Thoracic aorta (tissue), 2 donors: ENCODE results near the gene GUF1. TPM values are rescaled to one million over a fixed set of nuclear protein-coding genes. Genes with fewer than 3 reads are reported as not detected.

Experiments used
- ATAC-seq: fragments of 150-250 bp; one replicate; pipeline ENCODE4 v1.8.0; 2017; ENCODE audit warnings: low read depth; ENCODE audit not compliant: insufficient number of reproducible peaks, low FRiP score
- DNase-seq: peaks from one replicate; pipeline ENCODE4 v3.0.0-alpha.2; 2020; ENCODE audit warnings: low spot score
- H3K27ac ChIP-seq, 2 donors: fragments of 200-600 bp; sonication (generic); 1 replicate in 1 of 2; 2 replicates in 1 of 2; pipeline ENCODE4 v1.5.1; 2016; ENCODE audit warnings: mild to moderate bottlenecking in 2 of 2, moderate library complexity in 2 of 2
- H3K27me3 ChIP-seq: fragments of 200-600 bp; sonication (generic); replicated peaks from 2 replicates; pipeline ENCODE4 v1.6.0; 2016; ENCODE audit warnings: mild to moderate bottlenecking; ENCODE audit not compliant: insufficient read depth
- H3K36me3 ChIP-seq: fragments of 200-600 bp; sonication (generic); one replicate; pipeline ENCODE4 v1.5.1; 2016
- H3K4me1 ChIP-seq, 2 donors: fragments of 200-600 bp; sonication (generic); 1 replicate in 1 of 2; 2 replicates in 1 of 2; pipeline versions ENCODE4 v1.5.1 to v1.6.0; 2016; ENCODE audit warnings: low read depth in 2 of 2, mild to moderate bottlenecking in 1 of 2; ENCODE audit not compliant: control insufficient read depth in 1 of 2
- H3K4me3 ChIP-seq: fragments of 200-600 bp; sonication (generic); 2 replicates; pipeline ENCODE4 v1.5.1; 2016; ENCODE audit warnings: mild to moderate bottlenecking
- H3K9me3 ChIP-seq: fragments of 200-600 bp; sonication (generic); 2 replicates; pipeline ENCODE4 v1.5.1; 2016
- total RNA-seq, 2 donors: library from RNA; depleted of rRNA; stranded (reverse); fragments of >200 nt; gene quantifications; one replicate each; pipeline versions ENCODE4 v1.1.0 to v1.2.3, GENCODE V29; 2016
- TF ChIP-seq, protein P1 (sequence below): fragments of 200-600 bp; sonication (generic); IDR thresholded peaks from one replicate; pipeline ENCODE4 v1.5.1; 2019; ENCODE audit warnings: antibody characterized with exemption

The GUF1 gene
- total RNA-seq, 2 donors from 2014 or later, result 8.5 to 13.3 TPM

DNA sequence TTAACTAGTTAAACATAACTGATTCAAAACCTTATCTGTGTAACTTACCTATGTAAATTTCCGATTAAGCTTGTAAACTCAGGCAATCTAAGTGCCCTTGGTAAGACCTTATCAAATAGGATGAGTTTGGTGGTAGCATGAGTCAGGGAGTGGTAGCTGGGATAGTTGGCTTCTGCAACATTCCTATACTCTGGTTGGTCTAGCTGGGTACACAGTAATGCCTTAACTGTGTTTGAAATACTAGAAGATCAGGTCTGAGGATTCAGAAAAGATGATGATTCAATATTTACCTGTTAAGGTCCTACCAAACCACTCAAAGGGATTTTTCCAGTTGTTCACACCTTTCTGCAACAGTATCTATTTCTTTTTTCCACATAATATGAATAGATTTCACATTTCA lies 32.1 kb upstream of the GUF1 start:
- Histone ChIP-seq H3K27ac (no peak overlapping the region), H3K9me3 (peaks cover 2% of the 10 kb centered on the region), H3K4me1 (no peaks in the 10 kb centered on the region), H3K36me3 (no peaks in the 10 kb centered on the region), H3K4me3 (no peak overlapping the region), H3K27me3 (no peaks in the 10 kb centered on the region)
- no peak for DNase-seq
- ATAC-seq, result no peak
- TF ChIP-seq, protein P1, sequence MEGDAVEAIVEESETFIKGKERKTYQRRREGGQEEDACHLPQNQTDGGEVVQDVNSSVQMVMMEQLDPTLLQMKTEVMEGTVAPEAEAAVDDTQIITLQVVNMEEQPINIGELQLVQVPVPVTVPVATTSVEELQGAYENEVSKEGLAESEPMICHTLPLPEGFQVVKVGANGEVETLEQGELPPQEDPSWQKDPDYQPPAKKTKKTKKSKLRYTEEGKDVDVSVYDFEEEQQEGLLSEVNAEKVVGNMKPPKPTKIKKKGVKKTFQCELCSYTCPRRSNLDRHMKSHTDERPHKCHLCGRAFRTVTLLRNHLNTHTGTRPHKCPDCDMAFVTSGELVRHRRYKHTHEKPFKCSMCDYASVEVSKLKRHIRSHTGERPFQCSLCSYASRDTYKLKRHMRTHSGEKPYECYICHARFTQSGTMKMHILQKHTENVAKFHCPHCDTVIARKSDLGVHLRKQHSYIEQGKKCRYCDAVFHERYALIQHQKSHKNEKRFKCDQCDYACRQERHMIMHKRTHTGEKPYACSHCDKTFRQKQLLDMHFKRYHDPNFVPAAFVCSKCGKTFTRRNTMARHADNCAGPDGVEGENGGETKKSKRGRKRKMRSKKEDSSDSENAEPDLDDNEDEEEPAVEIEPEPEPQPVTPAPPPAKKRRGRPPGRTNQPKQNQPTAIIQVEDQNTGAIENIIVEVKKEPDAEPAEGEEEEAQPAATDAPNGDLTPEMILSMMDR, result no peak

DNA sequence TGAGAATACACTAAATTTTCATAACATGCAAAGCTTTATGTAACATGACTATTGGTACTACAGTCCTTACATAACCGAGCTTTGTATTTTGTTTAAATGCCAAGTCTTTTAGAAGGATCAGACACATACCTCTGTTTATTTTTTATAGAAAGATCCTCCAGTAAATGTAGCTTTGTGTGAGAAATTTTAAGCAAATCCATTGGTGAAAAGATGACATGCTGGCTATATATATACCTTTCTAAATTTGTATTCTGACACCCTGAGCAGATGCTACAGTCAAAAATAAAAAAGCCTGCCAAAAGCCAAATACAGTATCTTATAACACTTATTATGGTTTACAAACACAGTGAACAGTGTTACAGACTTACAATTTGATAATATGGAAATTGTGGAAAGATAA lies 26.8 kb upstream of the GUF1 start, which contains the start of gene YIPF7:
YIPF7 (minus strand) TSS at position 201 of the 400 bp plus-strand sequence. CDS start 1,525 bp downstream, outside the sequence.
- Histone ChIP-seq H3K27ac (no peak within 1 kb of the TSS), H3K4me3 (no peak within 1 kb of the TSS), H3K36me3 (no peaks in the 10 kb centered on the region), H3K4me1 (no peaks in the 10 kb centered on the region), H3K27me3 (no peaks in the 10 kb centered on the region), H3K9me3 (no peaks in the 10 kb centered on the region)
- ATAC-seq (no peak), DNase-seq (no peak)
- TF ChIP-seq, protein P1, result no peak

DNA sequence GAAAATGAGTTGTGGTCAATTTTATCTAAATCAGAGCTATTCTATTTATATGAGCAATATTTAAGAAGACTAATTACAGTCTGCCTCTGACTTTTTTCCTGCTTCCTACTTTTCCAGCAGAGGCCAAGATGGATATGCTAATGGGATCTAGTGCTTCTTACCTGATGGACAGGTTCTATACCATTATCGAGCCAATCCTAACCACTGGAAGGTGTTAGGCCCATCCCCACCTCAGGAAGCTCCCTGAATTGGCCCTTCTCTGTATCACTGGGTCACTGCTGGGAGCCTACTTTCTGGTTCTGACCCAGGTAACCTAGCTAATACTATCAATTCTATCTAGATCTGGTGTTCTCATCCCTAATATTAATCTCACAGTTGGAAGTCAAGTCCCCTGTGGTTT lies 26.2 kb upstream of the GUF1 start:
- no peak for ATAC-seq
- TF ChIP-seq, protein P1, result no peak
- DNase-seq, result no peak
- H3K27me3 ChIP-seq, result no peaks in the 10 kb centered on the region
- no peak overlapping the region for H3K4me3 ChIP-seq
- H3K9me3 ChIP-seq, result no peaks in the 10 kb centered on the region
- no peaks in the 10 kb centered on the region for H3K4me1 ChIP-seq
- H3K36me3 ChIP-seq, result no peaks in the 10 kb centered on the region
- no peak overlapping the region for H3K27ac ChIP-seq

DNA sequence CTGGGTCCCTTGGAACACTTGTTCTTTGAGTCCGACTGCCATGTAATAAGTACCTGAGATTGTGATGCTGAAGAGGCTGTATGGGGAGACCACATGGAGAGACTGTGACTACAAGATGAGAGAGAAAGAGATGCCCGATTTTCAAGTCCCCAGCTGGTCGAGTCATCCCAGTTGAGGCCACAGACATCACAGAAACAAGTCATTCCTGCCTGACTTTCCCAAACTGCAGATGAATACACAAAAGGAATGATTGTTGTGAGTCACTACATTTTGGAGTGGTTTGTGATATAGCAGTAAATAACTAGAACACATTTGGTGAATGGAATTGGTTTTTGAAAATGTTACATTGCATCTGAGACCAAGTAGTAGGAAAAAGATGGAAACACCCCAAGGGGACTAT lies 17.8 kb upstream of the GUF1 start:
- DNase-seq, result no peak
- TF ChIP-seq, protein P1, result no peak
- Histone ChIP-seq H3K27ac (no peak overlapping the region), H3K4me1 (no peaks in the 10 kb centered on the region), H3K4me3 (no peak overlapping the region), H3K9me3 (no peaks in the 10 kb centered on the region), H3K27me3 (no peaks in the 10 kb centered on the region), H3K36me3 (no peaks in the 10 kb centered on the region)
- no peak for ATAC-seq

DNA sequence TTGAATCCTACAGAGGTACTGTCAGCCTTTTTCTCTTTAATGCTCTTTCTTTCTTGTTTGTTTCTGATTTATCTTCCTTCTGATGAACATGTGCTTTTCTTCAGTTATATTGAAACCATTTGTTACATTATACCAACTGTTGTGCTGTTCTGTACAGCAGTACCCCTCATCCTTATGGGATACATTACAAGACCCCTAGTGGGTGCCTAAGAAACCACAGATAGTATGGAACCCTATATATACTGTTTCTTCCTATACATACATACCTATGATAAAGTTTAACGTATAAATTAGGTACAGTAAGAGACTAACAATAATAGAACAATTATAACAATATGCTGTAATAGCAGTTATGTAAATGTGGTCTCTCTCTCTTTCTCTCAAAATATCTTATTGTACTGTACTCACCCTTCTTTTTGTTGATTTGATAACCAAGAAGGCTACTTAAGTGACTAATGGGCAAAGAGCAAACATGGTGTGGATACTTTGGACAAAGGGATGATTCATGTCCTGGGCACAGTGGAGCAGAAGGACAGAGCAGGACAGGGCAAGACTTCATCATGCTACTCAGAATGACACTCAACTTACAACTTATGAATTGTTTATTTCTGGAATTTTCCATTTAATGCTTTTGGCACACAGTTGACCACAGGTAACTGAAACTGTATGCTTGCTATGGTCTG lies 16.1 kb upstream of the GUF1 start:
- no peaks in the 10 kb centered on the region for H3K36me3 ChIP-seq
- no peak overlapping the region for H3K27ac ChIP-seq
- no peaks in the 10 kb centered on the region for H3K4me1 ChIP-seq
- no peaks in the 10 kb centered on the region for H3K9me3 ChIP-seq
- TF ChIP-seq, protein P1, result no peak
- H3K4me3 ChIP-seq, result no peak overlapping the region
- H3K27me3 ChIP-seq, result no peaks in the 10 kb centered on the region
- no peak for DNase-seq
- no peak for ATAC-seq
